Panc1 (cell line): ENCODE data around the gene NIPAL3. TPM values are rescaled to one million over a fixed set of nuclear protein-coding genes. Genes with fewer than 3 reads are reported as not detected.
"Not testable (repeated sequence)": the region's sequence is repeated elsewhere in the genome, so short reads cannot be mapped to it uniquely, and the experiment has no call there.

Source experiments
- ATAC-seq: fragments of 200-7000 bp; cut with Tn5 transposase; 2 replicates; pipeline ENCODE4 v1.9.1; 2020; ENCODE audit warnings: mild to moderate bottlenecking, moderate library complexity
- BruUV-seq: library from RNA; stranded (reverse); fragments of 400-500 nt; replicated peaks from 2 replicates; lab custom pipeline; 2021; lab: Mats Ljungman, UMichigan
- CTCF ChIA-PET: fragments of 300-600 bp; sonication (Branson Sonifier 250); formaldehyde crosslinking; loops from one replicate; lab custom pipeline; 2022; ENCODE audit warnings: antibody characterized with exemption; lab: Charles Lee
- POLR2A ChIA-PET: fragments of 300-600 bp; sonication (Branson Sonifier 250); formaldehyde crosslinking; loops from one replicate; lab custom pipeline; 2022; ENCODE audit warnings: antibody characterized with exemption; lab: Charles Lee
- DNase-seq: peaks from one replicate; pipeline ENCODE4 v3.0.0-alpha.2; 2010; ENCODE audit warnings: low read depth, low spot score
- H3K27ac ChIP-seq: 2 replicates; pipeline ENCODE4 v1.5.1; 2011; ENCODE audit warnings: mild to moderate bottlenecking, low read length, inconsistent platforms
- H3K27me3 ChIP-seq: fragments of 200-500 bp; sonication (Bioruptor generic); 2 replicates; pipeline ENCODE4 v1.6.0; 2014; ENCODE audit warnings: low read length, inconsistent platforms; ENCODE audit not compliant: control insufficient read depth, insufficient read depth
- H3K36me3 ChIP-seq: fragments of 200-500 bp; sonication (Bioruptor generic); 2 replicates; pipeline ENCODE4 v1.5.1; 2014; ENCODE audit warnings: inconsistent platforms, mild to moderate bottlenecking, low read length, moderate library complexity; ENCODE audit not compliant: control insufficient read depth, insufficient read depth
- H3K4me1 ChIP-seq: 2 replicates; pipeline ENCODE4 v1.5.1; 2011; ENCODE audit warnings: inconsistent platforms, mild to moderate bottlenecking, low read length, moderate library complexity; ENCODE audit not compliant: control insufficient read depth, insufficient read depth
- H3K4me3 ChIP-seq, 2 experiments: 2 replicates each; pipeline ENCODE4 v1.5.1; 2011 to 2012; ENCODE audit warnings: low read depth in 2 of 2, low read length in 2 of 2, mild to moderate bottlenecking in 2 of 2, inconsistent platforms in 1 of 2, moderate library complexity in 1 of 2
- H3K9me3 ChIP-seq: fragments of 200-500 bp; sonication (Bioruptor generic); 2 replicates; pipeline ENCODE4 v1.5.1; 2014; ENCODE audit warnings: low read depth, mild to moderate bottlenecking, inconsistent platforms, low read length, moderate library complexity; ENCODE audit not compliant: control insufficient read depth, insufficient read depth
- POLR2AphosphoS5 ChIP-seq: IDR thresholded peaks from 2 replicates; pipeline ENCODE4 v1.6.1; 2012; ENCODE audit warnings: mild to moderate bottlenecking, low read depth, low read length, moderate library complexity
- SIN3A ChIP-seq: IDR thresholded peaks from 2 replicates; pipeline ENCODE4 v1.6.1; 2012; ENCODE audit warnings: low read depth, mild to moderate bottlenecking, low read length, moderate library complexity, borderline replicate concordance; ENCODE audit not compliant: insufficient read depth
- TCF7L2 ChIP-seq: IDR thresholded peaks from 2 replicates; pipeline ENCODE4 v1.6.1; 2011; ENCODE audit warnings: mild to moderate bottlenecking, low read depth, low read length, inconsistent platforms
- in situ Hi-C: cut with HindIII; loops from 2 replicates; pipeline ENCODE4 v1.10.0; 2016; ENCODE audit warnings: low sequenced_read_pairs, low pct_unique_long_range_greater_than_20kb
- intact Hi-C: fragments of 100-400 bp; cut with micrococcal nuclease; formaldehyde crosslinking; loops from one replicate; pipeline ENCODE4 v1.10.0; 2022; ENCODE audit not compliant: unreplicated experiment
- total RNA-seq: library from RNA; stranded (reverse); gene quantifications from one replicate; pipeline ENCODE4 v1.2.1, GENCODE V29; 2021; ENCODE audit not compliant: unreplicated experiment
- TF ChIP-seq, protein P1 (sequence below), 2 experiments: IDR thresholded peaks; 2 replicates each; pipeline ENCODE4 v1.6.1; 2011 to 2012; ENCODE audit warnings: low read depth in 2 of 2, control low read depth in 1 of 2, low read length in 1 of 2, mild to moderate bottlenecking in 1 of 2, moderate library complexity in 1 of 2; ENCODE audit not compliant: insufficient read depth in 1 of 2
- TF ChIP-seq, protein P2 (sequence below): fragments of 450-650 bp; IDR thresholded peaks from 2 replicates; pipeline ENCODE4 v1.5.1; 2017; ENCODE audit warnings: mild to moderate bottlenecking

The NIPAL3 gene
- total RNA-seq, 1 experiment from 2014 or later: 13.6 TPM

DNA sequence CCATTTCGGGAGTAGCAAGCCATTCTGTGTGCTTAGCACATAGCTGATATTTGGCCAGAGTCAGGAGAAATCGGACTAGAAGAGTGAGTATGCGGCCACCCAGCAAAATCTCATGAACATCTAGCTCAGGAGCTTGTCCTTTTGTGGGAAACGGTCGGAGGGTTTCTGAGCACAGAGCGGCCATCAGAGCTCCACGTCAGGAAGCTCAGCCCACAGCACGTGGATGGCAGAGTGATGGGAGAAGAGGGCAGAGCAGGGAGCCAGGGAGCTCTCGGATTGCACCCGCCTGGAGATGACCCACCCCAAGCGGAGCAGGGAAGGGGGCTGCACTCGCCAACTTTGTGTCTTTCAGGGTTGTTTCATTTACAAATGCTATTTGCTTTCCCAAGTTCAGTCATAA lies 100.9 kb downstream of the NIPAL3 start:
- BruUV-seq: no TSS peak
- H3K9me3 ChIP-seq: no peaks in the 10 kb centered on the region
- in situ Hi-C loops (no loop called here), intact Hi-C loops (no loop called here)
- DNase-seq: no peak
- H3K36me3 ChIP-seq: no peaks in the 10 kb centered on the region
- ChIA-PET POLR2A (no interaction called here), CTCF (interaction anchor here (0.6 kb wide), 1 partner anchor 115 kb away, joined by 6 read pairs; no protein-coding TSS in a partner anchor)
- peaks cover 11% of the 10 kb centered on the region for H3K4me1 ChIP-seq
- TF ChIP-seq, protein P1, sequence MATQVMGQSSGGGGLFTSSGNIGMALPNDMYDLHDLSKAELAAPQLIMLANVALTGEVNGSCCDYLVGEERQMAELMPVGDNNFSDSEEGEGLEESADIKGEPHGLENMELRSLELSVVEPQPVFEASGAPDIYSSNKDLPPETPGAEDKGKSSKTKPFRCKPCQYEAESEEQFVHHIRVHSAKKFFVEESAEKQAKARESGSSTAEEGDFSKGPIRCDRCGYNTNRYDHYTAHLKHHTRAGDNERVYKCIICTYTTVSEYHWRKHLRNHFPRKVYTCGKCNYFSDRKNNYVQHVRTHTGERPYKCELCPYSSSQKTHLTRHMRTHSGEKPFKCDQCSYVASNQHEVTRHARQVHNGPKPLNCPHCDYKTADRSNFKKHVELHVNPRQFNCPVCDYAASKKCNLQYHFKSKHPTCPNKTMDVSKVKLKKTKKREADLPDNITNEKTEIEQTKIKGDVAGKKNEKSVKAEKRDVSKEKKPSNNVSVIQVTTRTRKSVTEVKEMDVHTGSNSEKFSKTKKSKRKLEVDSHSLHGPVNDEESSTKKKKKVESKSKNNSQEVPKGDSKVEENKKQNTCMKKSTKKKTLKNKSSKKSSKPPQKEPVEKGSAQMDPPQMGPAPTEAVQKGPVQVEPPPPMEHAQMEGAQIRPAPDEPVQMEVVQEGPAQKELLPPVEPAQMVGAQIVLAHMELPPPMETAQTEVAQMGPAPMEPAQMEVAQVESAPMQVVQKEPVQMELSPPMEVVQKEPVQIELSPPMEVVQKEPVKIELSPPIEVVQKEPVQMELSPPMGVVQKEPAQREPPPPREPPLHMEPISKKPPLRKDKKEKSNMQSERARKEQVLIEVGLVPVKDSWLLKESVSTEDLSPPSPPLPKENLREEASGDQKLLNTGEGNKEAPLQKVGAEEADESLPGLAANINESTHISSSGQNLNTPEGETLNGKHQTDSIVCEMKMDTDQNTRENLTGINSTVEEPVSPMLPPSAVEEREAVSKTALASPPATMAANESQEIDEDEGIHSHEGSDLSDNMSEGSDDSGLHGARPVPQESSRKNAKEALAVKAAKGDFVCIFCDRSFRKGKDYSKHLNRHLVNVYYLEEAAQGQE (IDR thresholded peaks at IDR 0.05; ENCODE audit: insufficient read depth in 1 of 2, low read depth in 2 of 2, low read length in 1 of 2): no peak
- TF ChIP-seq POLR2AphosphoS5 (no peak), SIN3A (no peak), TCF7L2 (no peak)
- TF ChIP-seq, protein P2, sequence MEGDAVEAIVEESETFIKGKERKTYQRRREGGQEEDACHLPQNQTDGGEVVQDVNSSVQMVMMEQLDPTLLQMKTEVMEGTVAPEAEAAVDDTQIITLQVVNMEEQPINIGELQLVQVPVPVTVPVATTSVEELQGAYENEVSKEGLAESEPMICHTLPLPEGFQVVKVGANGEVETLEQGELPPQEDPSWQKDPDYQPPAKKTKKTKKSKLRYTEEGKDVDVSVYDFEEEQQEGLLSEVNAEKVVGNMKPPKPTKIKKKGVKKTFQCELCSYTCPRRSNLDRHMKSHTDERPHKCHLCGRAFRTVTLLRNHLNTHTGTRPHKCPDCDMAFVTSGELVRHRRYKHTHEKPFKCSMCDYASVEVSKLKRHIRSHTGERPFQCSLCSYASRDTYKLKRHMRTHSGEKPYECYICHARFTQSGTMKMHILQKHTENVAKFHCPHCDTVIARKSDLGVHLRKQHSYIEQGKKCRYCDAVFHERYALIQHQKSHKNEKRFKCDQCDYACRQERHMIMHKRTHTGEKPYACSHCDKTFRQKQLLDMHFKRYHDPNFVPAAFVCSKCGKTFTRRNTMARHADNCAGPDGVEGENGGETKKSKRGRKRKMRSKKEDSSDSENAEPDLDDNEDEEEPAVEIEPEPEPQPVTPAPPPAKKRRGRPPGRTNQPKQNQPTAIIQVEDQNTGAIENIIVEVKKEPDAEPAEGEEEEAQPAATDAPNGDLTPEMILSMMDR: no peak
- ATAC-seq: no peak
- H3K27ac ChIP-seq: no peak overlapping the region
- no peaks in the 10 kb centered on the region for H3K27me3 ChIP-seq
- H3K4me3 ChIP-seq: no peak overlapping the region

- POLR2A ChIA-PET: no interaction called here
- Histone ChIP-seq H3K27me3 (no peaks in the 10 kb centered on the region), H3K4me3 (no peak overlapping the region), H3K27ac (no peak overlapping the region), H3K4me1 (peaks cover 11% of the 10 kb centered on the region), H3K36me3 (no peaks in the 10 kb centered on the region), H3K9me3 (no peaks in the 10 kb centered on the region)
- in situ Hi-C loops (no loop called here), intact Hi-C loops (no loop called here)
- ATAC-seq (no peak), DNase-seq (no peak)
- CTCF ChIA-PET: interaction anchor here (0.7 kb wide), 1 partner anchor 14 kb away, joined by 6 read pairs; no protein-coding TSS in a partner anchor
- no TSS peak for BruUV-seq
- TF ChIP-seq SIN3A: no peak
- TF ChIP-seq, protein P2: no peak
- TF ChIP-seq, protein P1 (IDR thresholded peaks at IDR 0.05; ENCODE audit: insufficient read depth in 1 of 2, low read depth in 2 of 2, low read length in 1 of 2): no peak
- TF ChIP-seq POLR2AphosphoS5: no peak
- no peak for TF ChIP-seq TCF7L2
Observed at GRCh38 chr1:24517898-24518297, 102.3 kb downstream of the NIPAL3 start.

- DNase-seq, ATAC-seq, H3K27me3 ChIP-seq, in situ Hi-C loops, H3K4me1 ChIP-seq, intact Hi-C loops, CTCF ChIA-PET, H3K4me3 ChIP-seq, H3K27ac ChIP-seq, POLR2A ChIA-PET, H3K9me3 ChIP-seq, BruUV-seq, H3K36me3 ChIP-seq: not testable (repeated sequence)
Observed at GRCh38 chr1:24520282-24520681, 104.7 kb downstream of the NIPAL3 start.
